OCI-LY7 (cell line): ENCODE measurements around the gene ADRB1. TPM values are rescaled to one million over a fixed set of nuclear protein-coding genes. Genes with fewer than 3 reads are reported as not detected.

ENCODE experiments used
- BruUV-seq: library from RNA; stranded (reverse); fragments of 400-500 nt; replicated peaks from 2 replicates; lab custom pipeline; 2021; lab: Mats Ljungman, UMichigan
- CTCF ChIA-PET: fragments of 300-600 bp; sonication (Branson Sonifier 250); formaldehyde crosslinking; loops from one replicate; lab custom pipeline; 2022; ENCODE audit warnings: antibody characterized with exemption; ENCODE audit not compliant: unreplicated experiment; lab: Charles Lee
- POLR2A ChIA-PET: fragments of 300-600 bp; sonication (Branson Sonifier 250); formaldehyde crosslinking; loops from one replicate; lab custom pipeline; 2022; ENCODE audit warnings: antibody characterized with exemption; lab: Charles Lee
- DNase-seq: peaks from one replicate; pipeline ENCODE4 v3.0.0-alpha.2; 2015; ENCODE audit warnings: low spot score
- H2AFZ ChIP-seq: fragments of 200-600 bp; sonication (generic), shearing (Covaris generic); 2 replicates; pipeline ENCODE4 v1.6.1; 2014; ENCODE audit warnings: mild to moderate bottlenecking, antibody characterized with exemption, low read length, moderate library complexity
- H3K27ac ChIP-seq: fragments of 200-600 bp; sonication (generic); 2 replicates; pipeline ENCODE4 v1.5.1; 2014; ENCODE audit warnings: mixed run types, low read depth, mild to moderate bottlenecking, moderate library complexity, low read length, inconsistent platforms; ENCODE audit not compliant: poor library complexity, severe bottlenecking
- H3K36me3 ChIP-seq: fragments of 200-600 bp; sonication (generic); 2 replicates; pipeline ENCODE4 v1.6.1; 2014; ENCODE audit warnings: mild to moderate bottlenecking, antibody characterized with exemption, low read length, moderate library complexity, mixed read lengths; ENCODE audit not compliant: insufficient read depth
- H3K4me1 ChIP-seq: fragments of 200-600 bp; sonication (generic); 2 replicates; pipeline ENCODE4 v1.5.1; 2014; ENCODE audit warnings: mild to moderate bottlenecking, low read length; ENCODE audit not compliant: insufficient read depth, poor library complexity, severe bottlenecking
- H3K4me2 ChIP-seq: fragments of 200-600 bp; sonication (generic); 2 replicates; pipeline ENCODE4 v1.6.1; 2014; ENCODE audit warnings: mild to moderate bottlenecking, low read length
- H3K4me3 ChIP-seq: fragments of 200-600 bp; sonication (generic); 2 replicates; pipeline ENCODE4 v1.5.1; 2014; ENCODE audit warnings: mild to moderate bottlenecking, low read depth, low read length; ENCODE audit not compliant: poor library complexity, severe bottlenecking
- H3K79me2 ChIP-seq: fragments of 200-600 bp; sonication (generic); 2 replicates; pipeline ENCODE4 v1.6.1; 2016; ENCODE audit warnings: low read depth, mild to moderate bottlenecking, low read length, moderate library complexity, mixed read lengths; ENCODE audit not compliant: insufficient read depth
- H3K9me2 ChIP-seq: fragments of 200-600 bp; sonication (generic); 2 replicates; pipeline ENCODE4 v1.6.1; 2016; ENCODE audit warnings: mild to moderate bottlenecking, low read length, mixed read lengths; ENCODE audit not compliant: insufficient read depth
- H3K9me3 ChIP-seq: fragments of 200-600 bp; sonication (generic); 2 replicates; pipeline ENCODE4 v1.6.1; 2014; ENCODE audit warnings: mild to moderate bottlenecking, mixed run types, low read length, mixed read lengths
- H4K20me1 ChIP-seq: fragments of 200-600 bp; sonication (generic); 2 replicates; pipeline ENCODE4 v1.6.1; 2014; ENCODE audit warnings: mild to moderate bottlenecking, antibody characterized with exemption, low read length, moderate library complexity, mixed read lengths; ENCODE audit not compliant: insufficient read depth
- CTCF ChIP-seq: fragments of 200-600 bp; sonication (generic); conservative IDR thresholded peaks from 2 replicates; pipeline ENCODE4 v1.5.1; 2014; ENCODE audit warnings: mild to moderate bottlenecking, antibody characterized with exemption, low read length, moderate library complexity, mixed read lengths
- EZH2phosphoT487 ChIP-seq: fragments of 200-600 bp; sonication (generic); IDR thresholded peaks from 2 replicates; pipeline ENCODE4 v1.6.1; 2018; ENCODE audit warnings: low read depth, borderline replicate concordance, mild to moderate bottlenecking, mixed run types, antibody characterized with exemption, low read length, moderate library complexity, mixed read lengths
- intact Hi-C: fragments of 100-400 bp; cut with micrococcal nuclease; formaldehyde crosslinking; loops from one replicate; pipeline ENCODE4 v1.10.0; 2022; ENCODE audit not compliant: unreplicated experiment
- total RNA-seq, 2 experiments: library from RNA; depleted of rRNA in 1 of 2; stranded (reverse); fragments of >200 nt in 1 of 2; shearing (Covaris generic) in 1 of 2; gene quantifications; 2 replicates each; pipeline ENCODE4 v1.2.3, GENCODE V29; 2014 to 2022

ADRB1 gene
- total RNA-seq, 2 experiments from 2014 or later: 1.3 to 2.0 TPM

- ChIA-PET POLR2A (interaction anchor here (0.6 to 1.3 kb wide), 3 partner anchors 9 to 35 kb away, joined by 3 to 4 read pairs (median 3); no protein-coding TSS in a partner anchor), CTCF (interaction anchor here (0.6 kb wide), 1 partner anchor 29 kb away, joined by 4 read pairs; no protein-coding TSS in a partner anchor)
- no peaks in the 10 kb centered on the region for H3K79me2 ChIP-seq
- H2AFZ ChIP-seq: no peak overlapping the region
- BruUV-seq: no TSS peak
- H3K9me2 ChIP-seq: no peaks in the 10 kb centered on the region
- no peaks in the 10 kb centered on the region for H4K20me1 ChIP-seq
- DNase-seq: no peak
- H3K27ac ChIP-seq: no peak overlapping the region
- intact Hi-C loops: no loop called here
- no peak overlapping the region for H3K4me2 ChIP-seq
- no peaks in the 10 kb centered on the region for H3K36me3 ChIP-seq
- TF ChIP-seq CTCF (no peak), EZH2phosphoT487 (no peak)
- H3K4me1 ChIP-seq: peaks cover 8% of the 10 kb centered on the region
- peaks cover 15% of the 10 kb centered on the region; the same call in 1 of the 2 replicates for H3K9me3 ChIP-seq
- H3K4me3 ChIP-seq: no peak overlapping the region
These were observed 31.0 kb upstream of the ADRB1 start for GRCh38 chr10:114012650-114013049.

GRCh38 chr10:114015708-114016107, 28.0 kb upstream of the ADRB1 start:
- TF ChIP-seq CTCF: no peak
- TF ChIP-seq EZH2phosphoT487: no peak
- BruUV-seq: no TSS peak
- Histone ChIP-seq H3K4me3 (no peak overlapping the region), H3K9me3 (peaks cover 15% of the 10 kb centered on the region; the same call in 1 of the 2 replicates), H3K27ac (no peak overlapping the region), H3K4me1 (peaks cover 13% of the 10 kb centered on the region), H3K4me2 (no peak overlapping the region), H2AFZ (no peak overlapping the region), H3K36me3 (no peaks in the 10 kb centered on the region), H3K79me2 (no peaks in the 10 kb centered on the region), H4K20me1 (no peaks in the 10 kb centered on the region), H3K9me2 (no peaks in the 10 kb centered on the region)
- POLR2A ChIA-PET: interaction anchor here (0.5 to 1.7 kb wide), 5 partner anchors 8 to 87 kb away, joined by 3 to 5 read pairs (median 4); no protein-coding TSS in a partner anchor
- DNase-seq: no peak
- intact Hi-C loops: no loop called here
- CTCF ChIA-PET: interaction anchor here (1.2 kb wide), 1 partner anchor 54 kb away, joined by 3 read pairs; no protein-coding TSS in a partner anchor

GRCh38 chr10:114017271-114017670, 26.4 kb upstream of the ADRB1 start:
- BruUV-seq: no TSS peak
- DNase-seq: no peak

More at GRCh38 chr10:114017271-114017670, 26.4 kb upstream of the ADRB1 start:
- no peak overlapping the region for H3K27ac ChIP-seq
- H3K4me2 ChIP-seq: peak overlapping the region; percentile 5
- no peaks in the 10 kb centered on the region for H3K36me3 ChIP-seq
- H3K4me3 ChIP-seq: no peak overlapping the region
- peaks cover 13% of the 10 kb centered on the region for H3K4me1 ChIP-seq
- H3K9me2 ChIP-seq: no peaks in the 10 kb centered on the region
- CTCF ChIA-PET: no interaction called here
- H3K9me3 ChIP-seq: peaks cover 15% of the 10 kb centered on the region; the same call in 1 of the 2 replicates
- intact Hi-C loops: no loop called here
- POLR2A ChIA-PET: interaction anchor here (0.6 to 1.7 kb wide), 11 partner anchors 7 to 301 kb away, joined by 3 to 5 read pairs (median 3); no protein-coding TSS in a partner anchor
- H4K20me1 ChIP-seq: no peaks in the 10 kb centered on the region
- H3K79me2 ChIP-seq: no peaks in the 10 kb centered on the region
- H2AFZ ChIP-seq: no peak overlapping the region; the same call in 1 of the 2 replicates
- no peak for TF ChIP-seq EZH2phosphoT487
- no peak for TF ChIP-seq CTCF
